GM13976 (cell line): Measurements from ENCODE around the gene EMC8.
"Not testable (repeated sequence)": the region's sequence is repeated elsewhere in the genome, so short reads cannot be mapped to it uniquely, and the experiment has no call there.

Source experiments
- DNase-seq: peaks from one replicate; pipeline ENCODE4 v3.0.0; 2012; ENCODE audit warnings: low spot score
- CTCF ChIP-seq: IDR thresholded peaks from 2 replicates; pipeline ENCODE4 v1.5.1; 2012; ENCODE audit warnings: borderline replicate concordance, mild to moderate bottlenecking; ENCODE audit not compliant: insufficient read depth; ENCODE audit errors: extremely low read depth, missing control alignments, control extremely low read depth
- in situ Hi-C: fragments of 300-500 bp; cut with MboI; formaldehyde crosslinking; loops from one replicate; pipeline ENCODE4 v1.12.0; 2022; ENCODE audit warnings: low sequenced_read_pairs, mixed read lengths, inconsistent platforms; ENCODE audit not compliant: unreplicated experiment

The EMC8 gene

GRCh38 chr16:85839681-85840240 lies 40.4 kb upstream of the EMC8 start:
- no peak for DNase-seq
- in situ Hi-C loops, result no loop called here
- no peak for TF ChIP-seq CTCF

- in situ Hi-C loops, result no loop called here
- TF ChIP-seq CTCF, result no peak
- no peak for DNase-seq
Observed at GRCh38 chr16:85838876-85839585, 39.7 kb upstream of the EMC8 start.

- no peak for TF ChIP-seq CTCF
- in situ Hi-C loops, result no loop called here
- no peak for DNase-seq
Observed at GRCh38 chr16:85838381-85838780, 39.0 kb upstream of the EMC8 start.

GRCh38 chr16:85837654-85838053 lies 38.3 kb upstream of the EMC8 start:
- DNase-seq, in situ Hi-C loops: not testable (repeated sequence)

- in situ Hi-C loops, result no loop called here
- no peak for TF ChIP-seq CTCF
- DNase-seq, result no peak
Observed at GRCh38 chr16:85836706-85837582, 37.6 kb upstream of the EMC8 start.

- in situ Hi-C loops, result no loop called here
- DNase-seq, result no peak
- no peak for TF ChIP-seq CTCF
Observed at GRCh38 chr16:85835956-85836705, 36.8 kb upstream of the EMC8 start.
